Hematopoietic multipotent progenitor cell treated with erythropoietin and hydrocortisone succinate and interleukin-3 and kit ligand, for 8 days (in vitro differentiated cells): Measurements from ENCODE around the gene OVOL1.

ENCODE experiments used
- DNase-seq: peaks from one replicate; pipeline ENCODE4 v3.0.0-alpha.2; 2015

OVOL1 gene

DNA sequence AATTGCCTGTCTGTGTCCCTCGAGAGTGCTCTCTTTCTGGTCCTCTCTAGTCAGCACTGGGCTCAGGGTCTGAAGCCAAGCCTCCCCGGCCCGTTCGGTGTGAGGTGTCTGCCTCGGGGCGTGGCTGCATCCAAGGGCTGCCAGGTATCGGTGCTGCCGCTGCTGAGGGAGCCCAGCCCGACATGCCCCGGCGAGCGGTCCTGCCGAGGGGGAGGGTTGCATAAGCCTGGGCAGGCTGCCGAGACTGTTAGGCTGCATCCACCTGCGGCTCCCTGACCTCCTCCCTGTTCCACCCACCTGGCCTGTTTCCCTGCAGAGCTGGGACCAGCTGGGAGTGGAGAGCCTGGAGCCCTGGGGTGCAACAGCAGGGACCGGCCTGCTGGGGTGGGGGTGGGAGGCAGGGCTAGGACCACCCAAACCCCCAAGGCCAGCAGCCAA lies 6.3 kb downstream of the OVOL1 start:
- no peak for DNase-seq

DNA sequence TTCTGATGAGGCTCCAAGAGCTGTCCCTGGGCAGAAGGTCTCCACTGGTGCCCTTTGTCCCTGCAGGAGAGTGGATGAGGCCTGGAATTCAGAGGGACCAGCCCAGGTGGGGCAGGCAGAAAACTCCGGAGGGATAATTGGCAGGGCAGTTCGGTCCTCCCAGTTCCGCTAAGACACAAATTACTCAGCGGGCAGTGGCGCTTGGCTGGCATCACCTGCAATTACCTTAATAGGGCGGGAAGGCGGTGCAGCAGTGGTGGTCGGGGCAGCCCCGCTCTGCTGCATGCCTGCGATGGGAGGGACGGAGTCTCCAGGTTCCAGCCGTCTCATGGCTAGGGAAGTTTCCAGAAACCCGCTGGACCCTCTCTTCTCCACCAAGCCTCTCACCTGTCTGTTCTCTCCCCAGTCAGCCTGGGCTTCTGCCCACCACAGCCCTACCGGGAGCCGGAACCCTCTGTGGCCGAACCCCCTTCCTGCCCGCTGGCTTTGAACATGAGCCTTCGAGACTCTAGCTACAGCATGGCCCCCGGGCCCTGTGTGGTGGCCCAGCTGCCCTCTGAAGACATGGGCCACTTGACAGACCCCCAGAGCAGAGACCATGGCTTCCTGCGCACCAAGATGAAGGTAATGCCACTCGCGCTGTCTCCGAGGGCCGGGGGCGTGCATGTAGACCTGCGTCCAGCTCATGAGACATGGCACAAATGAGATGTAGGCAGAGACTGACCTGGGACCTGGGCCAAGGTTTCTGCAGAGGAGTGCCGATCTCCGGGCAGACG lies 7.0 kb downstream of the OVOL1 start:
- DNase-seq, result no peak

DNA sequence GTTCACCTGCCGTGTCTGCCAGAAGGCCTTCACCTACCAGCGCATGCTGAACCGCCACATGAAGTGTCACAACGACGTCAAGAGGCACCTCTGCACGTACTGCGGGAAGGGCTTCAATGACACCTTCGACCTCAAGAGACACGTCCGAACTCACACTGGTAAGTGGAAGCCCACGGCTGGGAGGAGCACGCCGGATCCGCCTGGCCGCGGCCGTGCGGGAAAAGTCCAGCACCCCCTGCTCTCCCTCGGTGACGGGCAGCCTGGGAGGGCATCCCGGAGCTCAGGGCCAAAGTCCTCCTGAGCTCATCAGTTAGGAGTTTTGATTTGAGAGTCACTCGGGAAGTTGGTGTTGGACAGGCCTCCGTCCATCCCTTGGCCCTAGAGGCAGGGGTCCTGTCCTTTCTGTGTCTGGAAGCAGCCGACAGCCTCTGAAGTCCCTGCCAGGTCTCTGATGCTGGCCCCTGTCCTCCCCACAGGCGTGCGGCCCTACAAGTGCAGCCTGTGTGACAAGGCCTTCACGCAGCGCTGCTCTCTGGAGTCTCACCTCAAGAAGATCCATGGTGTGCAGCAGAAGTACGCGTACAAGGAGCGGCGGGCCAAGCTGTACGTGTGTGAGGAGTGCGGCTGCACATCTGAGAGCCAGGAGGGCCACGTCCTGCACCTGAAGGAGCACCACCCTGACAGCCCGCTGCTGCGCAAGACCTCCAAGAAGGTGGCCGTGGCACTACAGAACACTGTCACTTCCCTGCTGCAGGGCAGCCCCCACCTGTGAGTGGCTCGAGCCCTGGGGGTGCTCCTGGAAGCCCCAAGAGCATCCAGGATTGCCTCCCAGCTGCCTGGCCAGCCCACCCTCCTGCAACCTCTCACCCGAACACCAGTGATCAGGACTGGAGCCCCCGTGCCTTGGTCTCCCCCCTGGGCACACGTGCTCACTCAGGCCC lies 8.0 kb downstream of the OVOL1 start:
- DNase-seq, result no peak

DNA sequence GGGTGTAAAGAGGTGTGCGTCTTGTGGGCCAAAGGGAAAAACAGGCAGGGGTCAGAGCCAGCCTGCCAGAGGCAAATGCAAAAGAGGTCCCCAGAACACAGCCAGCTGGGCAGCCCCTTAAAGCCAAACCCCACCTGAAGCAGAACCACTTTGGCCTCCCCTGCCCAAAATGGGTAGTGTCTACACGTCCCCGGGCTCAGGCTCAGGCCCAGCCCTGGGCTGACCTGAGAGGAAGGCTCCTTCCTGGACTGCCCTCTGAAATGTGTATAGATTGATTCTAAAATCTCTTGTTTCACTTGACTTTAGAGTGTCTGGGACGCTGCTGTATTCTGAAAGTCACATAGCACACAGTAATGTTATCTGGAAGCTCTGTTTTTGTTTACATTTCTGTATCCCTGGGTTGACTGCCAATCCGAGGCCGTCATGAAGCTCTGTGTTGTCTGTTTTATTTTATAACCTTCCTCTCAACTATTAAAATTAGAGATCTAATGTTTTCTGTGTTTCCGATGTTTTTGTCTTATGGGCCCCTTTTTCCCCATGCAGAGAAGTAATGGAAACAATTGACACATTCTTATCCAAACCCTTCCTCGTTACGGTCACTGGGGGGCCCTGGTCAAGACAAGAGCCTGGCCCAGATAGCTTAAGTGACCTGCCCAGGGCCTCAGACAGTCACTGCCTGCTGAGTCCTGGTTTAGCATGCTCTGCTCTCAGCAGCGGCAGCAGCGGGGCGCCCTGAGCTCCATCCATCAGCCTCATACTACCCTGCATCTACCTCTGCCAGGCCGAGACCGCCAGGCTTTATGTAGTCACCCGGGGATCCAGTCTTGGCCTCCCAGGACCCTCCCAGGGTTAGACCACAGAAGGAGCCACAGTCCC lies 10.1 kb downstream of the OVOL1 start:
- DNase-seq, result no peak

DNA sequence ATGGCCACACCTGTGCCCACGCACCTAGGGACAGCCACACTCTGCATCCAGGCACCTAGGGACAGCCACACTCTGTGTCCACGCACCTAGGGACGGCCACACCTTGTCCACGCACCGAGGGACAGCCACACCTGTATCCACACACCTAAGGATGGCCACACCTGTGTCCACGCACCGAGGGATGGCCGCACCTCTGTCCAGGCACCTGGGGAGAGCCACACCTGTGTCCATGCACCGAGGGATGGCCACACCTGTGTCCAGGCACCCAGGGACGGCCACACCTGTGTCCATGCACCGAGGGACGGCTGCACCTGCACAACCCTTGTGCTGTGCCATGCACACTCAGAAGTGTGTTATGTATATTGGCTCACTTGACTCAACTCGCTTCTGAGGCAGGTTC lies 10.8 kb downstream of the OVOL1 start:
- DNase-seq, result no peak

DNA sequence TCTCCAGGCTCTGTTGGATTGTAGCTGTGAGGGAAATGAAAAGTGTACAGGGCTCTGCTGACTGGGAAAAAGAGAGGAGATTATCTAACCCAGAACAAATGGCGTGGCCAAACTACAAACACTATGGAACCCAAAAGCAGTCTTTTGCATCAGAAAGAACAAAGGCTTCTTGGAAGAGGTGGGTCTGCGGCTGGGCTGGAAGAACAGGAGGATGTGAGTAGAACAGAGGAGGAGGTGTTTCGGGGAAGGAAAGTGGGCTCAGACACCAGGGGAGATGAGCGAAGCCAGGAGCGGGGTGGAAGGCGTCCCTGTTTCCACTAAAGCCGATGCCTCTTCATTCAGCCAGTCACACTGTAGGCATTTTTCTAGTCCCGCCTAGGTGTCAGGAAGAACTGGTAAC lies 12.0 kb downstream of the OVOL1 start:
- DNase-seq, result no peak

DNA sequence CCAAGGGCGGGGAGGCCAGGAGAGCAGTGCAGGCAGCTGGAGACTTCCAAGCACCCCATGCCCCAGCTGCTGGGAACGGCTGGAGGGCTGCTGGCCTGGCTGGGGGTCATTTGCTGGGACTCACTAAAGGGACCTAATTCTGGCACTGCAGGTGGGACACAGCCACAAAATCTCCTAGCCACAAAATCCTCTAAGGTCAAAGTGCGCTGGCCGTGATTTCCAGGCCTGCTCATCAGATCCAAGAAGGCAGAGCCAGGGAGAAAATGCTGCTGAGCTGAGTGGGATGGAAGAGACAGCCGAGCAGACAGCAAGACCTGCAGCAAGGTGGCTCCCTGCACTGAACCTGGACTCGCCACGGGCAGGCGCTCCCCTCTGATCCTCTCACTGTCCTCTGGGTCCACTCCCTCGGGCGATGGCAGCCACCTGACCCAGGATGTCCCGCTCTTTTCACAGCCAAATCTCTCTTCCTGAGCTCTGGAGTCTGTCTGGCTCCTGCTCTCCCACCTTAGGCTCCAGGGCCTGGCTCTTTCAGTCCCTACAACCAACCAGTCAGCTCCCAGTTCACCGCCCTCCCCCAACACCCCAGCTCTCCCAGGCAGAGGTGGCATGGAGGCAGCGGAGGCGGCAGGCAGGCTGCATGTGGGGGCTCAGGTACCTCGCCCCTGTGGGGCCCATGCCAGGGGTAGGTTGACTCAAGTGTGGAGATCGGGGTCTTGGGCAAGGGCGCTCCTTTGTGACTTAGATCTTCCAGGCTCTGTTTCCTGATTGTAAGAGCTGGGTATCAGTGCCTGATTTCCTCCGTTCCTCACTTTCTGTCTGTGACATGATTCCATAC lies 14.5 kb downstream of the OVOL1 start:
- DNase-seq, result no peak

DNA sequence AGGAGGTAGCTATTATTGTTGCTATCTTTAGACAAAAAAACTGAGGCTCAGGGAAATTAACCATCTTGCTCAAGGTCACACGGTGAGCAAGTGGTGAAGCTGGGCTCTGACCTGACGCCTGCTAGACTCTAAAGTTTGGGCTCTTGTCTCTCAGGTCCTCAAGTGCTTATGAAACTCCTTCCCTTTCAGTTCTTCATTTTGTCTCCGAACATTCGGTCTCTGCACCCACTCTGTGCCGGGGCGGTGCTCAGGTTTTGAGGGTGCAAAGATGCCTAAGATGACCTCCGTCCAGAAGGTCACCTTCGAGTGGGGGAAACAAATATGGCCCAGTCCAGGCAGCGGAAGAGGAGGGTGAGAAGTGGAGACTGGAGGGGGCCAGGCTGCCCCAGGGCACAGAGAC lies 16.0 kb downstream of the OVOL1 start:
- DNase-seq, result no peak

DNA sequence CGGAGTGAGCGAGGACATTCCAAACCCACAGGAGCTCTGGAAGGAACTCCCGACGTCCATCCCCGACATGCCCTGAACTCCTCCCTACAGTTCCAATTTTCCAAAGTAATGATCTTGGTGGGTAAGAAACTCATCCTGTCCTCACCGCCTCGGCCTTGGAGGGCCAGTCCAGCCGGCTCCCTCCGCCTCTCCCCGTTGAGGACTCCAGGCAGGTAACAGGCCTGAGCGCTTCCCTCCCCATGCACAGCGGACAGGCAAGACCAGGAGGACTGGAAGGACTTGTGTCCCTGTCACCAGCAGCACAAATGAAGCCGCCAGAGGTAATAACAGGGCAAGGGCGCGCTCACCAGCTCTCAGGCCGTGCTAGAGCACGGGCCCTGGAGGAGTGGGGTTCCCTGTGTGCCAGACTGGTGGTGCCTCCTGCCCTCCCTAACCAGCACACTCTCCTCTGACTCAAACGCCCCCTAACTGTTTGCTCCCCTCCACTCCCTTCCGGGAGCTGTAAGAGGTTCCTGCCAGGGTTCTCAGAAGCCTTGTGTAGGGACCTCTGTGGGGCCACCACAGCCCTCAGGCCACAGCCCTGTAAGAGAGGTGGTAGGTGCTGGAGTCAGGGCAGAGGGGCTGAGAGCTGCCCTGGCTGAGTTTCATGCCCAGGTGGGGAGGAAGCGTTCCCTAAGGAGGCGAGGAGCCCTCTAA lies 17.1 kb downstream of the OVOL1 start:
- no peak for DNase-seq

DNA sequence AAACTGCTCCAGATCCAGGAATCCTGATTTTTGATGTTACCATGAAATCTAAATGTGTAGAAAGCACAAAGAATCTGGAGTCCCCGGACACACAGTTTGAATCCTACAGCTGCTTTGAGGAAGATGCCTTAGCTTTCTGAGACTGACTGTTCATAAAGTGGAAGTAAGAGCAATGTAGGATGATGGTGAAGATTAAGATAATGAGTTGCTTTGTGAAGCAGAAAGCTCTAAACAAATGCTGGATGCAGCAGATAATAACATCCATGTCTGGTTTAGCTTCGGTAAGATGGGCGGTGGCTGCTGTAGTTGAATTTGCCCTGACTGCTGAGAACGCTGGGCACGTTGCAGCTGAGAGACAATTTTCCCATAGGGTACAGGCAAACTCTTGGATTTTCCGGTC lies 20.1 kb downstream of the OVOL1 start:
- DNase-seq, result peak; percentile 56

DNA sequence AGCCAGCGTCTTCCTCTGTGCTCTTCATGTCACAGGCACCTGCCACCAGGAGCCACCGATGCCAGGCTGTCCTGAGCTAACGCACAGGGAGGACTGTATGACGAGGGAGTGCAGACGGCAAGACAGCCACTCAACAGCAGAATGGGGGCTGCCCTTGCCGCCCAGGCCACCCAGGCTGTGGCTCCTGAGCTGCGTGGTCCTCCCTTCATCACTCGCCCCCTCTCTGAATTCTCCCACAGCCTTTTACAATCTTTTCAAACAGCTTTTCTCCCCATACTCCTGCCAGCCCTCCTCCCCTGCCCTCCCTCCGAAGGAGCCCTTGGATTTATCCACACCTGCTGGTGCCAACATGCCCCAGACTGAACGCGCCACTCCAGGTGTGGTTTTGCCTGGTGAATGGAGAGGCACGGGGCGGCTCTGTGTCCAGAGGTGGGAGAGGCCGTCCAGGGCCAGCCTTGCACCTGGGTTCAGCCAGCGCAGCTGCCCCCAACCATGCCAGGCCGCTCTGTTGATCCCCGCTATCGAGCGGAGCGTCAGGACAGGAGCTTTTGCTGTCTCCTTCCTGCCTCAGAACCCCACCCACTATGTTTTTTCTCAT lies 22.0 kb downstream of the OVOL1 start:
- DNase-seq, result no peak

DNA sequence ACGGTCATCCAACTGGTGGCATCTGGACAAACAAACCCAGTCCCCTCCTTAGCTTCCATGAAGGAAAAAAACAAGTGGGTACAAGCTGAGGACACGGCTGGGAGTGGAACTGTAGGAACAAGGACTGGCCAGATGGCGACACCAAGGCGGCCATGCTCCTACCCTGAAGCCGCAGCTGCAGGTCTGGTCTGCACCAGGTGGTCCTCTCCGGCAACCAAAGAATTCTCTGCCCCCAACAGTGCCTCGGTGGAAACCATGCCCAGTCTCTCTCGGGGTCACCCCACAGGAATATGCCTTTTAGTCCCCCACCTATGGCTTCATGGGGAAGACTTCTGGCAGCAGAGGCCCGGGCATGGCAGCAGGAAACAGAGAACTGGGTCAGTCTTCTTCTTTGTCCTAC lies 22.6 kb downstream of the OVOL1 start:
- DNase-seq, result no peak

DNA sequence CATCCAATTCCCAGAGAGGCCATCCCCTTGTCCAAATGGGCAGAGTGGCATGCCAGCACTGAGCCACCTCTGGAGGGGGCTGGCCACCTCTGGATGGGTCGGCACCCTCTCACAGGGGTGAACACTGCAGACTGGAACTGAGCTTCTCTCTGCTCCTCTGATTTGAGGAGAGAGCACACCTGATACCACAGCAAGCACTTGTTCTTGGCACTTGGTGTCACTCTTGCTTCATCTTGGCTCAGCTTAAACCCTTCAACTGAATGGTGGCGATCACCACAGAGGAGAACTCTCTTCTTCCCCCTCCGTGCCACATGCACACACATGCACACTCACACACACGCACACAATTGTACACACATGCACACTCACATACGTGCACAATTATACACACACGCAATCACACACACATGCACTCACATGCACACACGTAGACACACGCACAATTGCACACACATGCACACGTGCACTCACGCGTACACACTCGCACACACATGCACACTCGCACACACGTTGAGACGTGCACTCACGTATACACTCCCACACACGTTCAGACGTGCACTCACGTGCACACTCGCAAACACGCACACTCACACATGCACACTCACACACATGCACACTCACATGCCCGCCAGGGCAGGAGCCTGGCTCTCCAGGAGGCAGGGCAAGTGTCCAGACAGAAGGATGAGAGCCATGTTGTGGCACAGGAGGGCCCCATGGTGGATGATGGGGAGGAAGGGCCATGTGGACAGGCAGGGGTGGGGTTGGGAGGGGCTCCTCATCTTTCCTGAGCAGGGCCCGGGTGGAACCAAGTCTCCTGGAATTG lies 23.4 kb downstream of the OVOL1 start:
- DNase-seq, result peak; percentile 31

DNA sequence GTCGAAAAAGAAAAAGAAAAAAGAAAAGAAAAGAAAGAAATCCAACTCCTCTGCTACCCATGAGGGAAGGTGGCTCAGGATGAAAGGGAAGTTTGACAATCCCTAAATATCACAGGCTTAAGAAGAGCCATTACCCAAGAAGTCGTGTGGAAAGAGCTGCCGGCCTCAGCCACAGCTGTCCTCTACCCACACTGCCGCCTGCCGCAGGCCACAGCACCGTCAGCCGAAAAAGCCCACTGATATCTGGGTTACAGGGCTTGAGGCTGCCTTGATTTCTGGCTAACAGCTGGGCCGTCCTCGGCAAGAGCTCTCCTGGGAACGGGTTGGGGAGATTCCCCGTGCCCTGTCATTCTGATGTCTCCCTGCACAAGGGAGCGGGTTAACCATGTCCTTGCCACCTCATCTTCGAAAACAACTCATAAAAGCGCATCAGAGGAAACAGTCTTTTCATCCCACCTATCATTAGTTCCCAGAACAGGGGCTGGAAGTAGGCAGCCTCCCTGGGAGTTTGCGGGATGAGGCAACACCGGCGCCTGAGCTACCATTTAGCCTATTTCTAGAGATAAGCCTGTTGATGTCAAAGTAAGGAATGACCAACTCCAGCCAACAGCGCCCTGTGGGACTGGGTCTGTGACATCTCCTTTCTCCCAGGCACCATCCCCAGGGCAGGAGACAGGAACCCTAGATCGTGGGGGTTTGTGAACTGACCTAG lies 25.1 kb downstream of the OVOL1 start:
- no peak for DNase-seq

DNA sequence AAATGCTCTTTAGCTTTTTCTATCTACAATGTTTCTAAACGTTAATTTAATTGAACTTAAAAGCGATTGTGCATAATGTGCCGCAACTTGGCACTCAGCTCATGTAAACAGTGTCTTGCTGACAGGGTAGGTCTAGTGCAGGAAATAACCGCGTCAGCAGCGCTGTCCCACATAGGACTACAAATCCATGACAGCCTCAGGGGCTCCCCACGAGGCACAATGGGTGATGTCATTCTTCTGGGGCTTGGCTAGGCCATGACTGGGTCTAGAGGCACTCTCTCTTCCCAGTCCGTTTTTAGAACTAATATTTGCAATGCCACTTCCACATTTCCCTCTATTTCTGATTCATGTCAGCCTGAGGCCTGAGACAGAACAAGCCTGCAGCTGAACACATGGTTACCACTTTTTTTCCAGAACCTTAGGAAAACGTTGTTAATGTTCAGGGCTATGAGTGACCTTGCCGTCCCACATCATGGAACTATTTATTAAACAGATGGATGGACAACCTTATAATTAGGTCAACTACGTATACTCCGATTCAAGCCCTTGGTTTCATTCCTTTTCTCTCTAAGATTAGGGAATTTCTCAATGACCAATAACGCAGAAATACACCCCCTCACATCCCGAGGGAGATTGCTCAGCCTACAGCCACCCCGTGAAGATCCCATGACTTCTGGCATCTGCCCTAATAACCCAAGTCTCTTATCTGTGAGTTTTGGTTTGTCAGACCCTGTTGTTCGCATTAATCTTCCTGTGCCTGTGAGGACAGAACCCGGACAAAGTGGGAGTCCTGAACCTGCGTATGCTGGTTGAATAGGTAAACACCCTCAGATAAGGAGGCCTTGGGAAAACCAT lies 27.5 kb downstream of the OVOL1 start:
- DNase-seq, result no peak

DNA sequence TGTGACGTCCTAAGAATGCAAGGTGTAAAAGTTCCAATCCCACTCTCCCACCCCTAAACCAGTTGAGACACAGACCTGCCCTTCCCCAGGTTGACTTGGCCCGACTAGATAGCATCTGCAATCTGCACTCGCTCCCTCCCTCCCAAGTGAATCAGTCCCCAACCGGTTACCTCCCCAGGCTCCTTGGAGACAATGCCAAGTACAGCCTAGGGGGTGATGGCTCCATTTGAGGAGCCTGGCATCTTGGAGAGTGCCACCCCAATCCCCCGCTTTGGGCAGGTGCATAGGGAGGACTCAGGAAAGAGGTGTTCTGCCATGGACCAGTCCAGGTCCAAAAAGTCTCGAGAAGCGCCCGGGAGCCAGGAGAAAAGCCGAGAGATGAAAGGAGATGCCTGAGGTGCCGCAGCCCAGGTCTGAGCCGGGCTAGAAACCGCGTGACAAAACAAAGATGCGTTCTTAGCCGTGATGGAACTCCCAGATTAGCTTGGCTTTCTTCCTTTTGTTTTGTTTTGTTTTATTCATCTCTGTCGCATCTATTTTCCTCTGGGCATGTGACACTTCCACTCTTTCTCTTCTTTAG lies 28.2 kb downstream of the OVOL1 start:
- no peak for DNase-seq

DNA sequence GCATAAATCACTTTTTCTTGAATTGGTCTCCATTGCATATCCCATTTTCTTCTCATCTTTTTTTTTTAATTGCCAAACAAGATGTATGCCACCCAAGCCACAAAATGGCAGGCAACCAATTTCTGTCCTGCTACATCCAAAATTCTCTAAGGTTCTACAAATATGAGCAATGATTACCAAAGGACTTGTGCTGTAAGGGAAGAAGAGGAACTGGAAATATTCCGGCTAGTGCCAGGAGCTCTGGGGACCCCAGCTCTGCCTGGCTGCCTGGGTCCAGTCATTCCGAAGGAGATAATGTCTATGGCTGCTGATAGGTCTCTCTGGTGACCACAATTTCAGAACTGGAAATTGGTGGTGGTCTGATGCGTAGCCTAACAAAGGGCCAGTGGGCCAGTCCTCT lies 29.8 kb downstream of the OVOL1 start:
- DNase-seq, result no peak

DNA sequence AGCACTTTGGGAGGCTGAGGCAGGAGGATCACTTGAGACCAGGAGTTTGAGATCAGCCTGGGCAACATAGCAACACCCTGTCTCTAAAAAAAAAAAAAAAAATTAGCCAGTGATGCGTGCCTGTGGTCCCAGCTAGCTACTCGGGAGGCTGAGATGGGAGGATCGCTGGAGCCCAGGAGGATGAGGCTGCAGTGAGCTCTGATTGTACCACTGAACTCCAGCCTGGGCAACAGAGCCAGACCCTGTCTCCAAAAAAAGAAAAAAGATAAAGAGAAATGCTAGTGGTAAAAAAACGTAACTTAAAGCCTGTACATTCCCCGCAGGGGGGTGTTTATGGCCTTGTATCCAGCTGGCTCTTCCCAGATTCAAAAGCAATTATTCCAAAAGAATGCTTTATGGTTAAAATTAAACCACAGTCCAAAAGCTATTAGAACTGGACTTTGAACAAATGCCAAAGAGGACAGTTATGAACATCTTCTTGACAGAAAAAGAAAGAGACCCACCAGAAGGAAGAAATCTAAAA lies 30.5 kb downstream of the OVOL1 start:
- DNase-seq, result no peak
